Stomach (tissue), 4 donors: ENCODE results near the gene AJAP1.

Source experiments
- CTCF ChIP-seq, 7 experiments: fragments of 450-650 bp in 4 of 7; fragments of 200-600 bp in 3 of 7; sonication (generic) in 3 of 7; IDR thresholded peaks; one replicate each; pipeline ENCODE4 v1.5.1; 2016 to 2019; ENCODE audit warnings: antibody characterized with exemption in 7 of 7, control low read depth in 2 of 7, mild to moderate bottlenecking in 1 of 7
- EP300 ChIP-seq: sonication (generic); formaldehyde crosslinking; IDR thresholded peaks from one replicate; pipeline ENCODE4 v1.6.1; 2017; ENCODE audit warnings: antibody characterized with exemption
- POLR2A ChIP-seq, 4 donors: fragments of 450-650 bp; IDR thresholded peaks; one replicate each; pipeline ENCODE4 v1.6.1; 2016; ENCODE audit warnings: antibody characterized with exemption in 4 of 4, control low read depth in 2 of 4, mild to moderate bottlenecking in 1 of 4, moderate library complexity in 1 of 4

DNA sequence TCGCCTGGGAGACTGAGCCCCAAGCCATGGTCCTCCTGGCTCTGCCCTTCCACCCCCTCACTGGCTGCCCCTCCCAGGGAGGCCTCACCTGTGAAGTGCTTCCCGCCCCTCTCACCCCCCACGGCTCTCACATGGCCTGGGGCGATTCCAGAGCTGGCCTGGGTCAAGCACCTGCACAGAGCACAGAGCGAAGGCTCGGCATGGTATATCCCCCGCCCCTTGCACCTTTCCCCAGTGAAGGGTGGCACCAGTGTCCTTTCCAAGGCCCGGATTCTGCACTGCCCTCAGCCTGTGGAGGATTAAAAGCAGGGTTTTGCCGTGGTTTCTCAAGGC is 1.1 kb upstream of the AJAP1 start:
- TF ChIP-seq CTCF (IDR thresholded peaks at IDR 0.05) (no peak), POLR2A (IDR thresholded peaks at IDR 0.05) (no peak), EP300 (no peak)
